NCI-H1092 (cell line): ENCODE results near the gene CRIP2.

Experiments used
- DNase-seq: peaks from one replicate; lab custom pipeline; 2025; lab: John Stamatoyannopoulos, UW

Gene CRIP2

GRCh38 chr14:105444859-105445258 is 29.8 kb upstream of the CRIP2 start:
- no peak for DNase-seq

- DNase-seq = no peak
These were observed 29.3 kb upstream of the CRIP2 start for GRCh38 chr14:105445290-105445689.

GRCh38 chr14:105445901-105446845 is 28.4 kb upstream of the CRIP2 start:
- no peak for DNase-seq

GRCh38 chr14:105446971-105447370 is 27.6 kb upstream of the CRIP2 start:
- no peak for DNase-seq

- DNase-seq = no peak
These were observed 26.7 kb upstream of the CRIP2 start for GRCh38 chr14:105447651-105448640.

GRCh38 chr14:105448706-105449111 is 25.9 kb upstream of the CRIP2 start:
- DNase-seq = no peak

GRCh38 chr14:105449276-105450122 is 25.1 kb upstream of the CRIP2 start:
- no peak for DNase-seq

- no peak for DNase-seq
These were observed 24.5 kb upstream of the CRIP2 start for GRCh38 chr14:105450123-105450505.

- DNase-seq = no peak
These were observed 23.5 kb upstream of the CRIP2 start for GRCh38 chr14:105450864-105451720.

GRCh38 chr14:105452963-105453362 is 21.7 kb upstream of the CRIP2 start:
- no peak for DNase-seq

GRCh38 chr14:105453847-105454246 is 20.8 kb upstream of the CRIP2 start:
- no peak for DNase-seq

- DNase-seq = no peak
These were observed 19.5 kb upstream of the CRIP2 start for GRCh38 chr14:105455086-105455640.

- no peak for DNase-seq
These were observed 18.6 kb upstream of the CRIP2 start for GRCh38 chr14:105455766-105456660.

- DNase-seq = no peak
These were observed 17.6 kb upstream of the CRIP2 start for GRCh38 chr14:105456736-105457617.

GRCh38 chr14:105458010-105458409 is 16.6 kb upstream of the CRIP2 start:
- no peak for DNase-seq

GRCh38 chr14:105458571-105458970 is 16.1 kb upstream of the CRIP2 start:
- no peak for DNase-seq

GRCh38 chr14:105460116-105460515 is 14.5 kb upstream of the CRIP2 start:
- no peak for DNase-seq

GRCh38 chr14:105460616-105461015 is 14.0 kb upstream of the CRIP2 start:
- DNase-seq = no peak
